Measurements from ENCODE around the gene ATAD3B. TPM values are rescaled to one million over a fixed set of nuclear protein-coding genes. Genes with fewer than 3 reads are reported as not detected.

ATAD3B gene
- total and polyA plus RNA-seq, 10 of the 15 experiments (the other 5 are each of a cell fraction or from before 2014, with no cell fraction given), result 0.03 to 38.8 (median 23.8) TPM

DNA sequence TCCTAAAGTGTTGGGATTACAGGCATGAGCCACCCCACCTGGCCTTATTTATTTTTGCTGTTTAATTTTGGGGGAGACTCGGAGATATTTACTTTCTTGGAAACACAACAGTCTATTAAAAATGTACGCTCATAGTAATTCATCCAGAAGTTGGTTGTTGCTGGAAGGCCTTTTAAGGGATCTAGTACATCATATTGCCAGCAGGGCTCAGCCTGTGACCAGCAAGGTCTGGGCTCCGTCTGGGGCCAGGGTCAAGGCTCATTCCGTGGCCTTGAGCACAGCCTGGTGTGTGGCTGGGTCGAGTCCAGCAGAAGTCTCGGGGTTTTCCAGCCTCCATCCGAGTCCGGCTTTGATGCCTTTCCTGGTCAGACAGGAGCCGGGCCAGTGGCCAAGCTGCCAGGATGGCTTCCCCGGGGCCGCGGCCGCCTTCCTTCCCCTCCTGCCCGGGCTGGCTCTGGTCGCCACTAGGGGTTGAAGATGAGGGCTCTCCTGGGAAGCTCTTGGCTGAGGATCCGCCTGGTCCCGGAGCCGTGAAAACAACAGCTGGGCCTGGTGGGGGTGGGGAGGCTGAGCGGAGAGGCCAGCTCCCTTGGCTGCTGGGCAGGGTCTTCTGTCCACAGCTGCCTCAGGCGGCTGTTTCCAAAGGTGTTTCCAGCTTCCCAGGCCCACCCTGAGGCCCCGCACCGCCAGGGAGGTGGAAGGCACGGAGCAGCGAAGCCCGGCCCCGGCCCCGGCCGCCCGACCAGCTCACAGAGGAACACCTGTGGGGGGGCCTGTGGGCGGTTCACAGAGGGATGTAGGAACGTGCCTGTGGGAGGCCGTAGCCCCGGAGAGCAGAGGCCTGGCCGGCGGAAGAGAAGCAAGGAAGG, 41.2 kb upstream of the ATAD3B start:
- Histone ChIP-seq H3K79me2 (ENCODE audit: control insufficient read depth, insufficient read depth, low read length) (no peaks in the 10 kb centered on the region), H3K4me1 (ENCODE audit: control insufficient read depth, insufficient read depth, low read length) (peaks cover 17% of the 10 kb centered on the region), H3K9ac (ENCODE audit: control insufficient read depth, insufficient read depth, low read length) (no peak overlapping the region), H3K4me3 (no peak overlapping the region), H4K20me1 (ENCODE audit: control insufficient read depth, insufficient read depth) (no peaks in the 10 kb centered on the region), H2AFZ (ENCODE audit: control insufficient read depth, low read depth, low read length) (no peak overlapping the region), H3K27ac (ENCODE audit: control insufficient read depth, insufficient read depth) (no peak overlapping the region), H3K27me3 (replicated peaks in 1 of 2; ENCODE audit: control insufficient read depth in 2 of 2, insufficient read depth in 2 of 2, low read length in 1 of 2) (peaks cover 0 to 13% of the 10 kb centered on the region in 2 experiments; a peak in 3 of 4 replicates), H3K36me3 (ENCODE audit: control insufficient read depth in 2 of 2, insufficient read depth in 2 of 2, low read length in 1 of 2) (no peaks in the 10 kb centered on the region), H3K9me3 (replicated peaks; ENCODE audit: control insufficient read depth, insufficient read depth, low read length) (no peaks in the 10 kb centered on the region), H3K4me2 (ENCODE audit: control insufficient read depth, insufficient read depth) (no peak overlapping the region)
- WGBS (ENCODE audit: insufficient coverage, insufficient replicate concordance, low lambda C conversion rate, missing lambda C conversion rate), result 32% methylated on average over 31 of the region's 35 CpGs
- RAD21 ChIA-PET (ENCODE audit: unreplicated experiment), result no interaction called here
- SMC1A ChIA-PET (ENCODE audit: uncharacterized antibody, unreplicated experiment), result no interaction called here
- no peak for TF ChIP-seq CBX3 (IDR thresholded peaks at IDR 0.05; ENCODE audit: borderline replicate concordance, low read depth)
- TF ChIP-seq, protein P1, sequence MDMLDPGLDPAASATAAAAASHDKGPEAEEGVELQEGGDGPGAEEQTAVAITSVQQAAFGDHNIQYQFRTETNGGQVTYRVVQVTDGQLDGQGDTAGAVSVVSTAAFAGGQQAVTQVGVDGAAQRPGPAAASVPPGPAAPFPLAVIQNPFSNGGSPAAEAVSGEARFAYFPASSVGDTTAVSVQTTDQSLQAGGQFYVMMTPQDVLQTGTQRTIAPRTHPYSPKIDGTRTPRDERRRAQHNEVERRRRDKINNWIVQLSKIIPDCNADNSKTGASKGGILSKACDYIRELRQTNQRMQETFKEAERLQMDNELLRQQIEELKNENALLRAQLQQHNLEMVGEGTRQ (IDR thresholded peaks at IDR 0.05; ENCODE audit: borderline replicate concordance, low read depth, low read length), result no peak
- TF ChIP-seq ASH2L (IDR thresholded peaks at IDR 0.05; ENCODE audit: borderline replicate concordance, low read depth), result no peak
- TF ChIP-seq PAX8 (IDR thresholded peaks at IDR 0.05), result no peak
- no peak for TF ChIP-seq TAF1 (IDR thresholded peaks at IDR 0.05; ENCODE audit: borderline replicate concordance, low read depth, low read length)
- no peak for TF ChIP-seq IKZF1 (conservative IDR thresholded peaks at IDR 0.05)
- TF ChIP-seq, protein P2, sequence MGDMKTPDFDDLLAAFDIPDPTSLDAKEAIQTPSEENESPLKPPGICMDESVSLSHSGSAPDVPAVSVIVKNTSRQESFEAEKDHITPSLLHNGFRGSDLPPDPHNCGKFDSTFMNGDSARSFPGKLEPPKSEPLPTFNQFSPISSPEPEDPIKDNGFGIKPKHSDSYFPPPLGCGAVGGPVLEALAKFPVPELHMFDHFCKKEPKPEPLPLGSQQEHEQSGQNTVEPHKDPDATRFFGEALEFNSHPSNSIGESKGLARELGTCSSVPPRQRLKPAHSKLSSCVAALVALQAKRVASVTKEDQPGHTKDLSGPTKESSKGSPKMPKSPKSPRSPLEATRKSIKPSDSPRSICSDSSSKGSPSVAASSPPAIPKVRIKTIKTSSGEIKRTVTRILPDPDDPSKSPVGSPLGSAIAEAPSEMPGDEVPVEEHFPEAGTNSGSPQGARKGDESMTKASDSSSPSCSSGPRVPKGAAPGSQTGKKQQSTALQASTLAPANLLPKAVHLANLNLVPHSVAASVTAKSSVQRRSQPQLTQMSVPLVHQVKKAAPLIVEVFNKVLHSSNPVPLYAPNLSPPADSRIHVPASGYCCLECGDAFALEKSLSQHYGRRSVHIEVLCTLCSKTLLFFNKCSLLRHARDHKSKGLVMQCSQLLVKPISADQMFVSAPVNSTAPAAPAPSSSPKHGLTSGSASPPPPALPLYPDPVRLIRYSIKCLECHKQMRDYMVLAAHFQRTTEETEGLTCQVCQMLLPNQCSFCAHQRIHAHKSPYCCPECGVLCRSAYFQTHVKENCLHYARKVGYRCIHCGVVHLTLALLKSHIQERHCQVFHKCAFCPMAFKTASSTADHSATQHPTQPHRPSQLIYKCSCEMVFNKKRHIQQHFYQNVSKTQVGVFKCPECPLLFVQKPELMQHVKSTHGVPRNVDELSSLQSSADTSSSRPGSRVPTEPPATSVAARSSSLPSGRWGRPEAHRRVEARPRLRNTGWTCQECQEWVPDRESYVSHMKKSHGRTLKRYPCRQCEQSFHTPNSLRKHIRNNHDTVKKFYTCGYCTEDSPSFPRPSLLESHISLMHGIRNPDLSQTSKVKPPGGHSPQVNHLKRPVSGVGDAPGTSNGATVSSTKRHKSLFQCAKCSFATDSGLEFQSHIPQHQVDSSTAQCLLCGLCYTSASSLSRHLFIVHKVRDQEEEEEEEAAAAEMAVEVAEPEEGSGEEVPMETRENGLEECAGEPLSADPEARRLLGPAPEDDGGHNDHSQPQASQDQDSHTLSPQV (IDR thresholded peaks at IDR 0.05), result no peak
- TF ChIP-seq, protein P3, sequence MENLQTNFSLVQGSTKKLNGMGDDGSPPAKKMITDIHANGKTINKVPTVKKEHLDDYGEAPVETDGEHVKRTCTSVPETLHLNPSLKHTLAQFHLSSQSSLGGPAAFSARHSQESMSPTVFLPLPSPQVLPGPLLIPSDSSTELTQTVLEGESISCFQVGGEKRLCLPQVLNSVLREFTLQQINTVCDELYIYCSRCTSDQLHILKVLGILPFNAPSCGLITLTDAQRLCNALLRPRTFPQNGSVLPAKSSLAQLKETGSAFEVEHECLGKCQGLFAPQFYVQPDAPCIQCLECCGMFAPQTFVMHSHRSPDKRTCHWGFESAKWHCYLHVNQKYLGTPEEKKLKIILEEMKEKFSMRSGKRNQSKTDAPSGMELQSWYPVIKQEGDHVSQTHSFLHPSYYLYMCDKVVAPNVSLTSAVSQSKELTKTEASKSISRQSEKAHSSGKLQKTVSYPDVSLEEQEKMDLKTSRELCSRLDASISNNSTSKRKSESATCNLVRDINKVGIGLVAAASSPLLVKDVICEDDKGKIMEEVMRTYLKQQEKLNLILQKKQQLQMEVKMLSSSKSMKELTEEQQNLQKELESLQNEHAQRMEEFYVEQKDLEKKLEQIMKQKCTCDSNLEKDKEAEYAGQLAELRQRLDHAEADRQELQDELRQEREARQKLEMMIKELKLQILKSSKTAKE (IDR thresholded peaks at IDR 0.05; ENCODE audit: low read depth, poor library complexity, severe bottlenecking), result no peak
- TF ChIP-seq, protein P4, sequence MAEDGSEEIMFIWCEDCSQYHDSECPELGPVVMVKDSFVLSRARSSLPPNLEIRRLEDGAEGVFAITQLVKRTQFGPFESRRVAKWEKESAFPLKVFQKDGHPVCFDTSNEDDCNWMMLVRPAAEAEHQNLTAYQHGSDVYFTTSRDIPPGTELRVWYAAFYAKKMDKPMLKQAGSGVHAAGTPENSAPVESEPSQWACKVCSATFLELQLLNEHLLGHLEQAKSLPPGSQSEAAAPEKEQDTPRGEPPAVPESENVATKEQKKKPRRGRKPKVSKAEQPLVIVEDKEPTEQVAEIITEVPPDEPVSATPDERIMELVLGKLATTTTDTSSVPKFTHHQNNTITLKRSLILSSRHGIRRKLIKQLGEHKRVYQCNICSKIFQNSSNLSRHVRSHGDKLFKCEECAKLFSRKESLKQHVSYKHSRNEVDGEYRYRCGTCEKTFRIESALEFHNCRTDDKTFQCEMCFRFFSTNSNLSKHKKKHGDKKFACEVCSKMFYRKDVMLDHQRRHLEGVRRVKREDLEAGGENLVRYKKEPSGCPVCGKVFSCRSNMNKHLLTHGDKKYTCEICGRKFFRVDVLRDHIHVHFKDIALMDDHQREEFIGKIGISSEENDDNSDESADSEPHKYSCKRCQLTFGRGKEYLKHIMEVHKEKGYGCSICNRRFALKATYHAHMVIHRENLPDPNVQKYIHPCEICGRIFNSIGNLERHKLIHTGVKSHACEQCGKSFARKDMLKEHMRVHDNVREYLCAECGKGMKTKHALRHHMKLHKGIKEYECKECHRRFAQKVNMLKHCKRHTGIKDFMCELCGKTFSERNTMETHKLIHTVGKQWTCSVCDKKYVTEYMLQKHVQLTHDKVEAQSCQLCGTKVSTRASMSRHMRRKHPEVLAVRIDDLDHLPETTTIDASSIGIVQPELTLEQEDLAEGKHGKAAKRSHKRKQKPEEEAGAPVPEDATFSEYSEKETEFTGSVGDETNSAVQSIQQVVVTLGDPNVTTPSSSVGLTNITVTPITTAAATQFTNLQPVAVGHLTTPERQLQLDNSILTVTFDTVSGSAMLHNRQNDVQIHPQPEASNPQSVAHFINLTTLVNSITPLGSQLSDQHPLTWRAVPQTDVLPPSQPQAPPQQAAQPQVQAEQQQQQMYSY (CRISPR knock-in tag; IDR thresholded peaks at IDR 0.05), result no peak
- intact Hi-C loops (cut with micrococcal nuclease; ENCODE audit: unreplicated experiment) (no loop called here), in situ Hi-C loops (cut with MboI) (no loop called here)
- POLR2A ChIA-PET, result no interaction called here
- ATAC-seq (no peak), DNase-seq (ENCODE audit: low read depth, low spot score) (no peak), FAIRE-seq (no peak)
- no TSS peak for BruUV-seq (replicated peaks)
- CTCF ChIA-PET, result interaction anchor here (1.4 kb wide), 1 partner anchor 31 kb away, joined by 3 read pairs; the partner anchor contains the start of gene CCNL2
